ENCODE measurements around the gene POLDIP3.

- TF ChIP-seq ZNF521 (tag by site-specific recombination; IDR thresholded peaks at IDR 0.05) (no peak), ZNF18 (tag by site-specific recombination; IDR thresholded peaks at IDR 0.05) (no peak), CTCF (tag by site-specific recombination; IDR thresholded peaks at IDR 0.05) (no peak), ZNF274 (IDR thresholded peaks at IDR 0.05; ENCODE audit: low read length) (no peak), ZNF274 (tag by site-specific recombination; IDR thresholded peaks at IDR 0.05; ENCODE audit: borderline replicate concordance) (no peak), ZNF146 (tag by site-specific recombination; IDR thresholded peaks at IDR 0.05) (no peak), ZIC2 (tag by site-specific recombination; IDR thresholded peaks at IDR 0.05) (no peak), ZNF148 (tag by site-specific recombination; IDR thresholded peaks at IDR 0.05; ENCODE audit: borderline replicate concordance) (no peak), YY2 (tag by site-specific recombination; IDR thresholded peaks at IDR 0.05) (no peak), ZNF629 (tag by site-specific recombination; IDR thresholded peaks at IDR 0.05) (no peak), ZBTB20 (tag by site-specific recombination; IDR thresholded peaks at IDR 0.05) (no peak), GLI2 (tag by site-specific recombination; IDR thresholded peaks at IDR 0.05; ENCODE audit: borderline replicate concordance, low read depth) (no peak), HOXD13 (CRISPR knock-in tag; IDR thresholded peaks at IDR 0.05; ENCODE audit: borderline replicate concordance) (no peak), ZFHX2 (tag by site-specific recombination; conservative IDR thresholded peaks at IDR 0.05) (no peak), ZNF175 (tag by site-specific recombination; IDR thresholded peaks at IDR 0.05) (no peak)
Measured at GRCh38 chr22:42565956-42566355, 48.7 kb downstream of the POLDIP3 start.

Data from HEK293 (cell line).